GM18519 (cell line): ENCODE results near the gene SRSF10.
"Not testable (repeated sequence)": the region's sequence is repeated elsewhere in the genome, so short reads cannot be mapped to it uniquely, and the experiment has no call there.

Experiments
- ATAC-seq: cut with Tn5 transposase; IDR thresholded peaks from one replicate; pipeline ENCODE4 v1.9.1; 2021; ENCODE audit warnings: mild to moderate bottlenecking, moderate library complexity; ENCODE audit not compliant: unreplicated experiment, low FRiP score

SRSF10 gene

GRCh38 chr1:23999156-23999671 is 19.1 kb upstream of the SRSF10 start:
- ATAC-seq, result no peak

- ATAC-seq, result no peak
Measured at GRCh38 chr1:23997812-23998211, 17.7 kb upstream of the SRSF10 start.

GRCh38 chr1:23996700-23997229 is 16.6 kb upstream of the SRSF10 start:
- no peak for ATAC-seq

- no peak for ATAC-seq
Measured at GRCh38 chr1:23995431-23995837, 15.3 kb upstream of the SRSF10 start.

- ATAC-seq, result not testable (repeated sequence)
Measured at GRCh38 chr1:23992011-23992410, 11.9 kb upstream of the SRSF10 start.

GRCh38 chr1:23989263-23989662 is 9.1 kb upstream of the SRSF10 start:
- ATAC-seq, result no peak

GRCh38 chr1:23987038-23987437 is 6.9 kb upstream of the SRSF10 start:
- ATAC-seq, result not testable (repeated sequence)

GRCh38 chr1:23984417-23985186 is 4.5 kb upstream of the SRSF10 start:
- no peak for ATAC-seq

- peak; percentile 25 for ATAC-seq
Measured at GRCh38 chr1:23980728-23981070, 572 bp upstream of the SRSF10 start.

- no peak for ATAC-seq
Measured at GRCh38 chr1:23979387-23979880, 693 bp downstream of the SRSF10 start.

GRCh38 chr1:23978805-23979204 is 1.3 kb downstream of the SRSF10 start:
- ATAC-seq, result no peak

GRCh38 chr1:23977854-23978191 is 2.3 kb downstream of the SRSF10 start:
- ATAC-seq, result no peak

GRCh38 chr1:23977187-23977853 is 2.8 kb downstream of the SRSF10 start:
- ATAC-seq, result no peak

- no peak for ATAC-seq
Measured at GRCh38 chr1:23967871-23968270, 12.3 kb downstream of the SRSF10 start.

- ATAC-seq, result no peak
Measured at GRCh38 chr1:23966973-23967493, 13.1 kb downstream of the SRSF10 start.

GRCh38 chr1:23964790-23965740 is 15.1 kb downstream of the SRSF10 start:
- ATAC-seq, result no peak

GRCh38 chr1:23964235-23964668 is 15.9 kb downstream of the SRSF10 start:
- ATAC-seq, result no peak

GRCh38 chr1:23963617-23964234 is 16.4 kb downstream of the SRSF10 start:
- ATAC-seq, result no peak

GRCh38 chr1:23960291-23961020 is 19.7 kb downstream of the SRSF10 start:
- no peak for ATAC-seq
